H1 (cell line): Measurements from ENCODE around the gene ANXA5. TPM values are rescaled to one million over a fixed set of nuclear protein-coding genes. Genes with fewer than 3 reads are reported as not detected.

Source experiments
- CTCF ChIA-PET: fragments of 300-600 bp; sonication (Branson Sonifier 250); formaldehyde crosslinking; loops from one replicate; lab custom pipeline; 2021; ENCODE audit not compliant: partially characterized antibody; lab: Charles Lee
- POLR2A ChIA-PET: fragments of 300-600 bp; sonication (Branson Sonifier 250); formaldehyde crosslinking; loops from one replicate; lab custom pipeline; 2021; ENCODE audit warnings: inconsistent platforms; ENCODE audit not compliant: partially characterized antibody; lab: Charles Lee
- DNase-seq, 2 experiments: peaks; one replicate each; pipeline versions ENCODE4 v3.0.0 to v3.0.0-alpha.2; 2010 to 2022; ENCODE audit warnings: low spot score in 2 of 2, low read depth in 1 of 2, mixed read lengths in 1 of 2
- FAIRE-seq: peaks from 2 replicates; lab custom pipeline; 2011; peaks lifted over from hg19 to GRCh38; lab: Jason Lieb, UNC
- H2AFZ ChIP-seq: 2 replicates; pipeline ENCODE4 v1.8.1; 2012; ENCODE audit warnings: low read length, inconsistent platforms
- H2AK5ac ChIP-seq: 2 replicates; pipeline ENCODE4 v1.6.1; 2013; ENCODE audit warnings: low read depth, low read length
- H2BK120ac ChIP-seq: replicated peaks from 2 replicates; pipeline ENCODE3; 2013; ENCODE audit warnings: low read depth, low read length, inconsistent platforms
- H2BK12ac ChIP-seq: 2 replicates; pipeline ENCODE4 v1.6.1; 2013; ENCODE audit warnings: low read depth, low read length
- H2BK15ac ChIP-seq: 2 replicates; pipeline ENCODE4 v1.6.1; 2013; ENCODE audit warnings: low read length
- H2BK20ac ChIP-seq: 2 replicates; pipeline ENCODE4 v1.6.1; 2013; ENCODE audit warnings: low read length
- H2BK5ac ChIP-seq: 2 replicates; pipeline ENCODE4 v1.6.1; 2013; ENCODE audit warnings: low read depth, low read length
- H3K14ac ChIP-seq: 2 replicates; pipeline ENCODE4 v1.6.1; 2013; ENCODE audit warnings: inconsistent platforms; ENCODE audit not compliant: insufficient read length
- H3K18ac ChIP-seq: 2 replicates; pipeline ENCODE4 v1.6.1; 2013; ENCODE audit warnings: low read length; ENCODE audit errors: extremely low read depth
- H3K23ac ChIP-seq: 2 replicates; pipeline ENCODE4 v1.6.1; 2013; ENCODE audit warnings: inconsistent platforms; ENCODE audit not compliant: insufficient read length
- H3K23me2 ChIP-seq: 2 replicates; pipeline ENCODE4 v1.6.1; 2013; ENCODE audit warnings: low read depth, low read length
- H3K27ac ChIP-seq: 2 replicates; pipeline ENCODE4 v1.6.1; 2011; ENCODE audit warnings: low read depth, low read length, inconsistent platforms
- H3K27me3 ChIP-seq, 4 experiments: replicated peaks in 1 of 4; 1 replicate in 1 of 4; 2 replicates in 3 of 4; pipeline versions ENCODE4 v1.6.1 to v1.8.1; 2011 to 2013; ENCODE audit warnings: low read length in 3 of 4, mild to moderate bottlenecking in 3 of 4, inconsistent platforms in 2 of 4, mixed read lengths in 2 of 4, moderate library complexity in 1 of 4; ENCODE audit not compliant: control insufficient read depth in 3 of 4, insufficient read depth in 3 of 4; ENCODE audit errors: extremely low read depth in 1 of 4
- H3K36me3 ChIP-seq, 4 experiments: 2 replicates each; pipeline versions ENCODE4 v1.6.1 to v1.8.1; 2011 to 2013; ENCODE audit warnings: mild to moderate bottlenecking in 4 of 4, low read length in 3 of 4, moderate library complexity in 2 of 4, control low read depth in 1 of 4, inconsistent platforms in 1 of 4; ENCODE audit not compliant: insufficient read depth in 4 of 4, control insufficient read depth in 2 of 4
- H3K4ac ChIP-seq: replicated peaks from 2 replicates; pipeline ENCODE3; 2013; ENCODE audit warnings: low read length, low read depth, mixed read lengths, inconsistent platforms; ENCODE audit not compliant: insufficient read length
- H3K4me1 ChIP-seq, 4 experiments: replicated peaks in 1 of 4; 1 replicate in 1 of 4; 2 replicates in 3 of 4; pipeline versions ENCODE4 v1.6.1 to v1.8.1; 2011 to 2013; ENCODE audit warnings: low read length in 3 of 4, inconsistent platforms in 2 of 4, mixed read lengths in 1 of 4; ENCODE audit not compliant: insufficient read depth in 4 of 4, control insufficient read depth in 3 of 4
- H3K4me2 ChIP-seq, 2 experiments: 2 replicates each; pipeline versions ENCODE4 v1.6.1 to v1.8.1; 2011 to 2013; ENCODE audit warnings: low read depth in 2 of 2, low read length in 2 of 2, control low read depth in 1 of 2, inconsistent platforms in 1 of 2, mild to moderate bottlenecking in 1 of 2; ENCODE audit not compliant: insufficient read depth in 1 of 2
- H3K4me3 ChIP-seq, 4 experiments: fragments of 200-600, 300-600 bp in 1 of 4; sonication (generic), shearing (Covaris generic), sonication (Bioruptor Twin) in 1 of 4; 2 replicates each; pipeline versions ENCODE4 v1.5.1 to v1.8.1; 2011 to 2016; ENCODE audit warnings: low read length in 4 of 4, low read depth in 3 of 4, control low read depth in 2 of 4, inconsistent platforms in 2 of 4, mild to moderate bottlenecking in 2 of 4, mixed read lengths in 1 of 4, moderate library complexity in 1 of 4; ENCODE audit not compliant: insufficient read depth in 2 of 4; ENCODE audit errors: extremely low read depth in 1 of 4
- H3K56ac ChIP-seq: replicated peaks from 2 replicates; pipeline ENCODE3; 2013; ENCODE audit warnings: low read depth, mild to moderate bottlenecking, mixed read lengths, low read length, inconsistent platforms; ENCODE audit not compliant: insufficient read length
- H3K79me1 ChIP-seq: 2 replicates; pipeline ENCODE4 v1.6.1; 2013; ENCODE audit warnings: low read depth, low read length, control low read depth
- H3K79me2 ChIP-seq, 2 experiments: 2 replicates each; pipeline versions ENCODE4 v1.6.1 to v1.8.1; 2012 to 2013; ENCODE audit warnings: low read length in 2 of 2, mild to moderate bottlenecking in 2 of 2, inconsistent platforms in 1 of 2; ENCODE audit not compliant: insufficient read depth in 2 of 2, control insufficient read depth in 1 of 2
- H3K9ac ChIP-seq, 4 experiments: replicated peaks in 1 of 4; 1 replicate in 1 of 4; 2 replicates in 3 of 4; pipeline versions ENCODE4 v1.6.1 to v1.8.1; 2011 to 2013; ENCODE audit warnings: low read depth in 3 of 4, low read length in 3 of 4, control low read depth in 2 of 4, mild to moderate bottlenecking in 2 of 4, moderate library complexity in 2 of 4, inconsistent platforms in 1 of 4; ENCODE audit errors: extremely low read depth in 1 of 4
- H3K9me3 ChIP-seq, 2 experiments: 2 replicates each; pipeline versions ENCODE4 v1.6.1 to v1.8.1; 2012 to 2013; ENCODE audit warnings: mild to moderate bottlenecking in 2 of 2, moderate library complexity in 2 of 2, control low read depth in 1 of 2, inconsistent platforms in 1 of 2, low read depth in 1 of 2, low read length in 1 of 2, mixed read lengths in 1 of 2; ENCODE audit not compliant: insufficient read depth in 2 of 2
- H4K20me1 ChIP-seq, 2 experiments: replicated peaks in 1 of 2; 2 replicates each; pipeline versions ENCODE3 to v1.8.1; 2011 to 2013; ENCODE audit warnings: inconsistent platforms in 2 of 2, low read length in 2 of 2, mild to moderate bottlenecking in 1 of 2; ENCODE audit not compliant: insufficient read depth in 2 of 2, control insufficient read depth in 1 of 2
- H4K5ac ChIP-seq: 2 replicates; pipeline ENCODE4 v1.6.1; 2013; ENCODE audit warnings: low read length, low read depth, mixed read lengths, inconsistent platforms; ENCODE audit not compliant: insufficient read length
- H4K8ac ChIP-seq: 2 replicates; pipeline ENCODE4 v1.8.0; 2013; ENCODE audit warnings: mild to moderate bottlenecking, moderate library complexity, low read length, inconsistent platforms; ENCODE audit not compliant: insufficient read depth; ENCODE audit errors: extremely low read depth
- H4K91ac ChIP-seq: replicated peaks from 2 replicates; pipeline ENCODE3; 2013; ENCODE audit warnings: low read length, mixed read lengths, inconsistent platforms; ENCODE audit not compliant: insufficient read length
- ATF2 ChIP-seq: IDR thresholded peaks from 2 replicates; pipeline ENCODE4 v1.6.1; 2012; ENCODE audit warnings: low read length, inconsistent platforms
- CTCF ChIP-seq, 3 experiments: IDR thresholded peaks; 1 replicate in 2 of 3; 2 replicates in 1 of 3; pipeline versions ENCODE4 v1.5.1 to v1.6.1; 2011; ENCODE audit warnings: low read length in 3 of 3, mild to moderate bottlenecking in 3 of 3, inconsistent platforms in 2 of 3, low read depth in 1 of 3, moderate library complexity in 1 of 3; ENCODE audit not compliant: insufficient read depth in 1 of 3; ENCODE audit errors: control extremely low read depth in 1 of 3
- EZH2 ChIP-seq: fragments of 200-600 bp; sonication (generic); IDR thresholded peaks from 2 replicates; pipeline ENCODE4 v1.7.1; 2012; ENCODE audit warnings: low read depth, mild to moderate bottlenecking, moderate library complexity, low read length, inconsistent platforms; ENCODE audit not compliant: severe bottlenecking
- NRF1 ChIP-seq: IDR thresholded peaks from 2 replicates; pipeline ENCODE4 v1.6.1; 2011; ENCODE audit warnings: mild to moderate bottlenecking, low read depth, low read length, improper control_type of control experiment
- SIRT6 ChIP-seq: IDR thresholded peaks from one replicate; pipeline ENCODE4 v1.7.1; 2012; ENCODE audit warnings: low read length, inconsistent platforms
- SP2 ChIP-seq: IDR thresholded peaks from 2 replicates; pipeline ENCODE4 v1.6.1; 2012; ENCODE audit warnings: mild to moderate bottlenecking, low read length, inconsistent platforms
- WGBS, 2 experiments: shearing (Covaris generic) in 1 of 2; methylation state at CpG; one replicate each; pipeline versions ENCODE4 v1.1.6 to v1.1.7; 2013 to 2015; ENCODE audit warnings: low lambda C conversion rate in 2 of 2, mixed read lengths in 2 of 2, inconsistent platforms in 1 of 2, low coverage in 1 of 2, missing lambda C conversion rate in 1 of 2; ENCODE audit not compliant: insufficient replicate concordance in 2 of 2, insufficient coverage in 1 of 2, insufficient read length in 1 of 2; ENCODE audit errors: extremely low coverage in 1 of 2, missing lambda C conversion rate in 1 of 2; 5-methylcytosine and 5-hydroxymethylcytosine counted together
- polyA plus RNA-seq, 7 experiments: library from polyadenylated mRNA; depleted of rRNA in 3 of 7; stranded (reverse) in 5 of 7; unstranded in 2 of 7; fragments of >200 nt in 5 of 7; fragments of 200-250 nt in 2 of 7; gene quantifications; 1 replicate in 5 of 7; 2 replicates in 1 of 7; 4 replicates in 1 of 7; pipeline versions ENCODE4 v1.2.1 to v1.2.3, GENCODE V29; 2011 to 2013; ENCODE audit warnings: missing spikeins in 2 of 7, mixed read lengths in 2 of 7
- total RNA-seq: library from RNA; stranded (reverse); fragmentation: NEBNext Ultra II Directional; extraction: Animal tissue kit (Norgen Biotek cat#: 25700); gene quantifications from 2 replicates; pipeline ENCODE4 v1.2.1, GENCODE V29; 2021

ANXA5 gene
- total and polyA plus RNA-seq, 2 of the 8 experiments (the other 6 are each of a cell fraction or from before 2014, with no cell fraction given), result 213 to 221 TPM

- Histone ChIP-seq H4K91ac (no peak overlapping the region), H3K4me1 (peaks cover 0 to 3% (median 3%) of the 10 kb centered on the region in 4 experiments; a peak in 4 of 7 replicates), H3K36me3 (no peaks in the 10 kb centered on the region), H2AFZ (no peak overlapping the region), H3K4me3 (no peak overlapping the region), H2BK120ac (no peak overlapping the region), H3K14ac (no peak overlapping the region), H2BK12ac (no peak overlapping the region), H2BK5ac (no peak overlapping the region), H3K23me2 (0 out of 2 replicates have a peak, but pooled peaks cover 2% of the 10 kb centered on the region), H3K23ac (no peak overlapping the region), H2BK15ac (no peak overlapping the region), H3K27me3 (no peaks in the 10 kb centered on the region; a peak in 1 of 7 replicates), H3K9ac (no peak overlapping the region), H3K4ac (no peak overlapping the region), H3K56ac (no peak overlapping the region), H4K20me1 (no peaks in the 10 kb centered on the region)
- FAIRE-seq, result no peak
- CTCF ChIA-PET, result interaction anchor here (0.9 to 1.5 kb wide), 7 partner anchors 11 to 253 kb away, joined by 3 to 5 read pairs (median 4); partner anchors contain the start of gene ANXA5
- TF ChIP-seq SIRT6 (no peak), ATF2 (no peak), SP2 (no peak), EZH2 (no peak), NRF1 (no peak), CTCF (IDR thresholded peaks at IDR 0.05; ENCODE audit: control extremely low read depth in 1 of 3, insufficient read depth in 1 of 3, low read depth in 1 of 3, low read length in 3 of 3) (no peak)
- TF ChIP-seq, all 59 proteins: peak for 0
- WGBS, 2 experiments, result 91% methylated on average over 2 of the region's 2 CpGs; no CpG with 5 or more reads in 1 of the 2 experiments
- Histone ChIP-seq H4K8ac (no peak overlapping the region), H2AK5ac (no peak overlapping the region), H3K18ac (no peak overlapping the region), H4K5ac (no peak overlapping the region), H2BK20ac (no peak overlapping the region), H3K9me3 (no peaks in the 10 kb centered on the region), H3K79me2 (no peaks in the 10 kb centered on the region), H3K4me2 (no peak overlapping the region), H3K27ac (no peak overlapping the region), H3K79me1 (no peaks in the 10 kb centered on the region)
- POLR2A ChIA-PET, result no interaction called here
- DNase-seq, result no peak
Observed at GRCh38 chr4:121739575-121739974, 42.8 kb upstream of the ANXA5 start.
